Measurements from ENCODE around the gene PRKAB1. TPM values are rescaled to one million over a fixed set of nuclear protein-coding genes. Genes with fewer than 3 reads are reported as not detected.
"Not testable (repeated sequence)": the region's sequence is repeated elsewhere in the genome, so short reads cannot be mapped to it uniquely, and the experiment has no call there.

PRKAB1 gene
- polyA plus RNA-seq, 2 of the 4 experiments (the other 2 are of a cell fraction), result 19.0 to 49.2 TPM

- no peak overlapping the region for H3K4me2 ChIP-seq
- TF ChIP-seq RFX5 (IDR thresholded peaks at IDR 0.05) (no peak), TP53 (CRISPR knock-in tag; IDR thresholded peaks at IDR 0.05) (no peak)
- H3K9me3 ChIP-seq, result no peaks in the 10 kb centered on the region
- H3K4me3 ChIP-seq, result no peak overlapping the region
- 97% methylated on average over 6 of the region's 6 CpGs for WGBS (ENCODE audit: missing lambda C conversion rate)
- ChIA-PET CTCF (interaction anchor here (1.1 to 1.2 kb wide), 3 partner anchors 11 to 82 kb away, joined by 3 read pairs; no protein-coding TSS in a partner anchor), POLR2A (no interaction called here)
- DNase-seq (ENCODE audit: low read depth in 1 of 2, low spot score in 1 of 2) (no peak), ATAC-seq (no peak), FAIRE-seq (no peak)
- H3K4me1 ChIP-seq, result no peaks in the 10 kb centered on the region
- no peak overlapping the region for H3K27ac ChIP-seq
These were observed 32.1 kb downstream of the PRKAB1 start for GRCh38 chr12:119700078-119700477.

GRCh38 chr12:119704065-119704747 lies 36.3 kb downstream of the PRKAB1 start:
- H3K4me1 ChIP-seq, result no peaks in the 10 kb centered on the region
- ChIA-PET CTCF (interaction anchor here (1.3 to 2.1 kb wide), 2 partner anchors 9 to 77 kb away, joined by 3 to 7 read pairs; no protein-coding TSS in a partner anchor), POLR2A (no interaction called here)
- no peak overlapping the region for H3K27ac ChIP-seq
- ATAC-seq (no peak), FAIRE-seq (no peak), DNase-seq (ENCODE audit: low read depth in 1 of 2, low spot score in 1 of 2) (no peak)
- no peak overlapping the region for H3K4me3 ChIP-seq
- no peaks in the 10 kb centered on the region for H3K9me3 ChIP-seq
- H3K4me2 ChIP-seq, result no peak overlapping the region
- no peak for TF ChIP-seq CHD2 (IDR thresholded peaks at IDR 0.05; ENCODE audit: low read length, partially characterized antibody)
- no peak for TF ChIP-seq MYC (IDR thresholded peaks at IDR 0.05; ENCODE audit: borderline replicate concordance, low read length)
- TF ChIP-seq HDAC2 (IDR thresholded peaks at IDR 0.05), result no peak
- TF ChIP-seq CBX2 (IDR thresholded peaks at IDR 0.05; ENCODE audit: borderline replicate concordance, low read depth), result no peak
- TF ChIP-seq SREBF2 (IDR thresholded peaks at IDR 0.05), result no peak
- TF ChIP-seq E2F6 (IDR thresholded peaks at IDR 0.05; ENCODE audit: borderline replicate concordance, low read depth), result no peak
- 90% methylated on average over 16 of the region's 16 CpGs for WGBS (ENCODE audit: missing lambda C conversion rate)

- FAIRE-seq (no peak), ATAC-seq (no peak), DNase-seq (ENCODE audit: low read depth in 1 of 2, low spot score in 1 of 2) (no peak)
- POLR2A ChIA-PET, result no interaction called here
- Histone ChIP-seq H3K4me2 (no peak overlapping the region), H3K4me1 (no peaks in the 10 kb centered on the region), H3K9me3 (no peaks in the 10 kb centered on the region), H3K4me3 (no peak overlapping the region), H3K27ac (no peak overlapping the region)
- WGBS (ENCODE audit: missing lambda C conversion rate), result 93% methylated on average over 7 of the region's 7 CpGs
- TF ChIP-seq RNF2 (IDR thresholded peaks at IDR 0.05; ENCODE audit: borderline replicate concordance, low read depth) (no peak), EP300 (IDR thresholded peaks at IDR 0.05) (no peak), GATA3 (IDR thresholded peaks at IDR 0.05; ENCODE audit: borderline replicate concordance) (no peak), HES2 (IDR thresholded peaks at IDR 0.05) (no peak), PHF8 (IDR thresholded peaks at IDR 0.05; ENCODE audit: borderline replicate concordance, low read depth) (no peak), ELK1 (IDR thresholded peaks at IDR 0.05; ENCODE audit: low read depth, low read length) (no peak), JUNB (IDR thresholded peaks at IDR 0.05) (no peak), PBX3 (IDR thresholded peaks at IDR 0.05) (no peak), FOXS1 (CRISPR knock-in tag; IDR thresholded peaks at IDR 0.05) (no peak), ZSCAN20 (CRISPR knock-in tag; IDR thresholded peaks at IDR 0.05) (no peak), MYC (IDR thresholded peaks at IDR 0.05; ENCODE audit: borderline replicate concordance, low read length) (no peak), HEYL (CRISPR knock-in tag; IDR thresholded peaks at IDR 0.05) (no peak), RFX5 (IDR thresholded peaks at IDR 0.05) (no peak), EHF (CRISPR knock-in tag; IDR thresholded peaks at IDR 0.05) (no peak), CTCF (IDR thresholded peaks at IDR 0.05) (no peak), TFCP2L1 (CRISPR knock-in tag; IDR thresholded peaks at IDR 0.05) (no peak), KDM1A (IDR thresholded peaks at IDR 0.05; ENCODE audit: low read depth) (no peak), BCL3 (IDR thresholded peaks at IDR 0.05) (no peak)
- CTCF ChIA-PET, result interaction anchor here (0.8 to 2.1 kb wide), 2 partner anchors 10 to 38 kb away, joined by 3 to 7 read pairs; partner anchors contain the start of gene PRKAB1
These were observed 37.2 kb downstream of the PRKAB1 start for GRCh38 chr12:119705182-119705581.

- H3K4me3 ChIP-seq; H3K9me3 ChIP-seq; ATAC-seq; H3K27ac ChIP-seq; FAIRE-seq; H3K4me2 ChIP-seq; POLR2A ChIA-PET; DNase-seq (ENCODE audit: low read depth in 1 of 2, low spot score in 1 of 2); H3K4me1 ChIP-seq: not testable (repeated sequence)
- CTCF ChIA-PET, result interaction anchor here (1.6 kb wide), 1 partner anchor 12 kb away, joined by 4 read pairs; no protein-coding TSS in a partner anchor
- WGBS (ENCODE audit: missing lambda C conversion rate), result 95% methylated on average over 1 of the region's 1 CpG
These were observed 38.5 kb downstream of the PRKAB1 start for GRCh38 chr12:119706427-119706826.

Measured in A549 (cell line).